ENCODE results near the gene RAP1GDS1.
"Not testable (repeated sequence)": the region's sequence is repeated elsewhere in the genome, so short reads cannot be mapped to it uniquely, and the experiment has no call there.

The RAP1GDS1 gene

DNA sequence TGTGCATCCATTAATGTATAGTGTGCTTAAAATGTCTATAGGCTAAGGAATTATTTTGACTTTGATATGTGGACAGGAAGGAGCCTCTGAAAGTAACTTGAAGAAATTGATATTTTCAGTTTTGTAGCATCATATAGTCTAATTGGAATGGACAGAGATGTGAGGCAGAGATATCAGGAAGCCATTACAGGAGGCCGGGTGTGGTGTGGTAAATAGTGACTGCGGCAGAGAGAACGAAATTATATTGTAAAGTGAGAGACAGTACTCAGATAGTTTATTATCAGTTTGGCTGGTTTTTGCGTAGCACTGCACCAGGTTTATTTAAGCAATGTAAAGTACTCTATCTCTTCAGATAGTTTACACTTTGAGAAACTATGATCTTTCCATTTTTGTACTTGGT is 98.5 kb downstream of the RAP1GDS1 start:
- DNase-seq: no peak

DNA sequence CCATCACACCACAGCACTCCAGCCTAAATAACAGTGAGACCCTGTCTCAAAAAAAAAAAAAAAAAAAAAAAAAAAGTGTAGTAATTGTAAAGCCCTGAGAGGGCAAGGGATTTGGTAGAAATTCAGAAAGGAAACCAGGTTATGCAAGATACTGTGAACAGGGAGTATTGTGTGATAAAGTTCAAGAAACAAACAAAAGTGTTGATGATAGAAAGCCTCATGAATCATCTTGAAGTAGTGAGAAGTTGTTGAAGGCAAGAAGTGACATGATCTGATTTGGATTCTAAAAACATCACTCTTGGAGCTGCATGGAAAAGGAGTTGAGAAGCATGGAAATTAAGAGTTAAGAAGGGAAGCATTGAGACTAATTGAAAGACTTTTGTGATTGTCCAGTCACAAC is 102.2 kb downstream of the RAP1GDS1 start:
- DNase-seq: no peak

DNA sequence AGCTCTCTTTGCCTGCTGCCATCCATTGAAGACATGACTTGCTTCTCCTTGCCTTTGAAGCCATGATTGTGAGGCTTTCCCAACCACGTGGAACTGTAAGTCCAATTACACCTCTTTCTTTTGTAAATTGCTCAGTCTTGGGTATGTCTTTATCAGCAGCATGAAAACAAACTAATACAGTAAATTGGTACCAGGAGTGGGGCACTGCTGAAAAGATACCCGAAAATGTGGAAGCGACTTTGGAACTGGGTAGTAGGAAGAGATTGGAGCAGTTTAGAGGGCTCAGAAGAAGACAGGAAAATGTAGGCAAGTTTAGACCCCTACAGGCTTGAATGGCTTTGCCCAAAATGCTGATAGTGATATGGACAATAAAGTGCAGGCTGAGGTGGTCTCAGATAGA is 105.1 kb downstream of the RAP1GDS1 start:
- not testable (repeated sequence) for DNase-seq

DNA sequence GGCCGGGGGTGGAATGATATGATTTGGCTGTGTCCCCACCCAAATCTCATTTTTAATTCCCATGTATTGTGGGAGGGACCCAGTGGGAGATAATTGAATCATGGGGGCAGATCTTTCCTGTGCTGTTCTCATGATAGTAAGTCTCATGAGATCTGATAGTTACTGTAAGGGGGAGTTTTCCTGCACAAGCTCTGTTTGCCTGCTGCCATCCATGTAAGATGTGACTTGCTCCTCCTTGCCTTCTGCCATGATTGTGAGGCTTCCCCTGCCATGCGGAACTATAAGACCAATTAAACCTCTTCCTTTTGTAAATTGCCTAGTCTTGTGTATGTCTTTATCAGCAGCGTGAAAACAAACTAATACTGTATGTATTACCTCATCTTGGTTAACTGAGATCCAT is 106.8 kb downstream of the RAP1GDS1 start:
- not testable (repeated sequence) for DNase-seq

DNA sequence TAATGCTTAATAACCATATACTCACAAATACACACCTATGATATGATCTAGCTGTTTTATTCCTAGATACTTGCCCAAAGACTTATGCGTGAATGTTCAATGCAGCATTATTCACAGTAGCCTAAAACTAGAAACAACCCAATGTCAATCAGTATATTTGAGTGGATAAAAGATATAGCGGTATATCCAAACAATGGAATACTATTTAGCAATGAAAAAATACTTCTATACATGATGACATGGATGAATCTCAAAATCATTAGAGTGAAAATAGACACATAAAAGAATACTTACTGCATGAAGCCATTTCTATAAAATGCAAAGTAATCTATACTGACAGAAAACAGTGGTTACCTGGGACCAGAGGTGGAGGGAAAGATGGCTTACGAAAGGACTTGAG is 108.1 kb downstream of the RAP1GDS1 start:
- no peak for DNase-seq

DNA sequence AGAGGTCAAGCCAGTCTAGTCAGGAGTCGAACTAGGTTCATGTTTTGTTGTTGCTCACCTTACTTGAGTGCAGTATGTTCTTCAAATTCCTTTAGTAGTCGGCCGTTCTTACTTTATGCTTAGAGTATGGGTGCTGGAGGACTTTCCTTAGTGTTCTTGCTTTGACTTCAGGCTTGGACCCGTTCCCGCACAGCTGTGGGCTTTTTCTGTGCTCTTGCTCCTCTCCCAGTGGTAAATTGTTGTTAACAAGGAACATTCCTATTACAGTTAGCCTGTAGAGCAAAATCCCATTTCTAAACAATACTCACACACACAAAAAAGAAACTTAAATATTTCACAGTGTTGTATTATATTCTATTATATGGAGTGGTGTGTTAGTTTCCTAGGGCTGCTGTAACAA is 113.5 kb downstream of the RAP1GDS1 start:
- no peak for DNase-seq

DNA sequence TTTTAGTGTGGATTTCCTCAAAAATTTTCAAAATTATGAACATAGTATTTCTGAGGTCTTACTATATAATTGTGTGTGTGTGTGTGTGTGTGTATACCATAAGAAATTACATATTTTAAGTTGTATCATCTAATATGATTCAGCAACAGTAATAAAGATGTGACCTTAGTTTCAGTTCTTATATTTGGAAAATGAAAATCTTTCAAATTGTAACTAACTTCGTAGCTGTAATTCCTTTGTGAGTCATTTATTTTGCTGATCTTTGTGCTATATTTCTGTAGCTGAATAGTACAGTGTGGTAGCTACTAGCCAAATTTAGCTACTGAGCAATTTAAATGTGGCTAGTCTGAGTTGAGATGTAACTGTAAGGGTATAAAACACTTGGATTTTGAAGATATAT is 116.4 kb downstream of the RAP1GDS1 start:
- DNase-seq: no peak

DNA sequence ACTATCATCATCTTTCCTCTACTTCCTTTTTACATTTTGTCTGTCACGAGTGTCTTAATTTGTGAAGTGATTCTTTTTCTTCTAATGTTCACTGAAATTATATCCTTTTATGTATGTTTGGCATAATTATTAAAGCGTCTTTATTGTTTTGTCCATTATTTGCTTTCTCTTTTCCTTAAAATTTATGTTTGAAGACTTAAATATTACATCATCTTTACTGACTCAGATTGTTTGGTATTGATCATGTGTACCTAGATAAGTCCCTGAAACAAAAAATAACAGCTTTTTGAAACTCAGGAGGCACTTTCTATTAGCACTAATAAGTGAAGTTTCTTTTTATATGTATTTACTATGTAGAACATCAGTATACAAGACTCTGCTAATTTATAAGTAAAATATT is 120.1 kb downstream of the RAP1GDS1 start:
- no peak for DNase-seq

DNA sequence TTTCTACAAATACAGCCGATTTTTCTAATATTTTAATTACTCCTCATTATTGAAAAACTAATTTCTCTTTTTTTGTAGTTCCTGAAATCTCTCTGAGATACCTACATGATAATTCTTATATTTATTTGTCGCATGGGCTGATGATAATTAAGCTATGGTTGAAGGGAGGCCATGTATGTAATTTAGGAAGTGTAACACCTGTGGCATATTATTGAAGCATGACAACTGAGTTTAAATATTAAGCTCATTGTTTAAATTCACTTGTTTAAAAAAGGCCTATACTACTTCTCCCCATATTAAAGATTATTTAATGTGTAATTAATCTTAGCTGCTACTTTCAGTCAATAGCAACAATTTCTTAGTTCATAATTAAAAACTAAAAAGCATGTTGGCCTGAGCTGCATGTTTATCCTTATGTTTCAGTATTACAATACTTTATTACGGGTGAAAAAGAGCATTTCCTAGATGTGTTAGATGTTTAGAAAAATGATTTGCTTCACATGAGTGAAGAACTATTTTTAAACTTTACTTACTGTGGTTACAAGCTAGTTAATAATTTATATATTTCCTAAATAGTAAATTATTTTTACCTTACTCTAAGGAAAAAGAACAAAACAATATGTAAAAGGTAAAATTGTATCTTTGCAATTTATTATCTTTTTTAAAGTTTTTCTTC is 122.4 kb downstream of the RAP1GDS1 start:
- no peak for DNase-seq

DNA sequence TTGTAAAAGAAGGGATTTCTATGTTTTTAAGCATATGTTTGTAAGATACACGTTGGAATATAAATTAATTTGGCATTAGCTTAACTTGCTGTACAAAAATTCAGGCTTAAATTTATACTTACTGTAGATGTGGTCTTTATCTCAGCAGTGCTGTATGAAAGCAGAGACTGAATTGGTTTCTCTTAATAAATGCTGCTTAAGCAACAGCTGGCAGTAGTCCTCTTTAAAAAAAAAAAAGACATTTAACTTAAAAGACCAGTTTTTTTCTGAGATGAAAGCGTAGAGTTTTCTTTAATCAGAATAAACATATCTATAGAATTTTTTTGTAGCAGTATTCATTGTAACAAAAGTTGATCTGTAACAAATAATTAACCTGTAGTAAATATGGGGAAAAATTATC is 124.6 kb downstream of the RAP1GDS1 start:
- DNase-seq: no peak

DNA sequence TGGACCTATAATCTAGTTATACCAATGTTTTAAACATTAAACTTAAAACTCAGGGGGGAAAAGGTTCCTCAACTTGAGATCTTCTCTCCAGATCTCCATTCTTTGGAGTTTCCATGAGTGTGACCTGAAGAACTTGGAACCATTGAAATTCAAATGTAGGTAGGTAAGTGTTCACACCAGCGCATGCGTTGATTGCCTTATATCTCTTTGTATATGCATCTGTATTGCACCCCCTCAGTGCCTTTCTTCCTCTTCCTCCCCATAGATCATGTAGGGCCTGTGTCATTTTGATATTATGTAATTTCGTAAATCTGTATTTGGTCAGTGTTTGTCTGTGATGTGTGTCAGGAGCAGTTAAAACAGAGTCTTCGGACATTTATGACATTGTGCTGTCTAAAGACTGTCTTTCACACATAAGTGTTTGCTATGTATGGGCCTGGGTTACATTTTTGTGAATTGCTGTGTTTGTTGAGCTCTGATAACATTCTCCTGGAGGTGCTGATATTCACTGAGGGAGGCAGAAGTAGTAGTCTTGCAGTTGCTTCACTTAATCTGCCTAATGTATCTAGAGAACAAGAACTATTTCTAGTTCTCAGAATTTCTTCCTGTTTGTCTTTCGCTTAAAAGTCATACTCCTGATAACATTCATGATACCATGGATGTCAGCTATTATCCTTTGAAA is 126.3 kb downstream of the RAP1GDS1 start:
- no peak for DNase-seq

DNA sequence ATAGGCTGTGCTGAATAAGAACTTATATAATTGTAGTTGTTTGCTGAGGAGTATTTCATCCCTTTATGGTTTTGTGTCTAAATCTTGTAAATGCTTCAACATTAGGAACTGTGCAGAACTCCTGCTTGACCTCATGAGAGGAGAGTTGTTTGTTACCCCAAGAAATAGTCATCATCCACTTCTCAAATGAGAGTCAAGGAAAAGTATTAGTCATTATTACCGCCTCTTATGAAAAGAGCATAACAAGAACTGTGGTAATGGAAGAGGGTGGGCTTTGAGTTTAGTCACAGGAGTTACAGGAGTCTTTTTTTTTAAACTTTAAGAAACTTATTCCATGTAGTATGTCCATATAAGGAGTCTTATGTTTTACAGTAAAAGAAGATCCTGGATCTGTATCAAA is 132.9 kb downstream of the RAP1GDS1 start:
- DNase-seq: no peak

DNA sequence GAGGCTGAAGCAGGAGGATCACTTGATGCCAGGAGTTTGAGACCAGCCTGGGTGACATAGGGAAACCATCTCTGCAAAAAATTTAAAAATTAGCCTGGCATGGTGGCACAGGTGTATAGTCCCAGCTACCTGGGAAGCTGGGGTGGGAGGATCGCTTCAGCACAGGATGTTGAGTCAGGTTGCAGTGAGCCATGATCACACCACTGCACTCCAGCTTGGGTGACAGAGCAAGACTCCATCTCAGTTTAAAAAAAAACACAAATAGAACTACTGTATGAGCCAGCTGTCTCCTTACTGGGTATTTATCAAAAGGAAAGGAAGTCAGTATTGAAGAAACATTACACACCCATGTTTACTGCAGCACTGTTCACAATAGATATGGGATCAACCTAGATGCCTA is 138.7 kb downstream of the RAP1GDS1 start:
- no peak for DNase-seq

DNA sequence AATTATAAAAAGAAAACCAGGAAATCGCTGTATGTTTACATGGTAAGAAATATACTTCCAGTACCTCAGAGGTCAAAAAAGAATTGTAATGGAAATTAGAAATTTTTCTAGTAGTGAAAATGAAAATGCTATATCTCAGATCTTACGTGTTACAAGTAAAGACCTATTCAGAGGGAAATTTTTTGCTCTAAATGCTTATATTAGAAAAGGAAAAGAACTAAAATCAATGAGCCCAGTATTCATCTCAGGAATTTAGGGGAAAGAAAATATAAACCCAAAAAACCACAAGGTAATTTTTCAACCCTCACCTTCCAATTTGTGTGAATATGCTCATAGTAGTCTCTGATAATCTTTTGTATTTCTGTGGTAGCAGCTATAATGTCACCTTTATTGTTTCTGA is 145.6 kb downstream of the RAP1GDS1 start:
- DNase-seq: no peak

DNA sequence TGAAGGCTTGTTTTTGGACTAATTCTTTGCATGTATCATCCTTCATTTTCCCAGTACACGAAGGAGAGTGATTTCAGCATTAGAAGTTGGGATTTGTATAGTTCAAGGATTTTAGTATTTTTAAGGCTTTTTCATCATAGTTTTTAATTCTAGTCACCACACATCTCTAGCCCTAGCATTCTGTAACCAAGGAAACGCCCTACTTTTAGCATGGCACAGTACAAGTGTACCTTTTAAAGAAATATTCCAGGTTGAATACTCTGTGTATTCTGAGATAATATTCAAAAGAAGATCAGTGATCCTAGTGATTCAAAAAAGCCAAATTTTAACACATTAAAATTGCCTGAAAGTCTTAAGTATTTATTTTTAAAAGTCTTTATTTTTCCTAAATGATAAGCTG is 150.5 kb downstream of the RAP1GDS1 start:
- no peak for DNase-seq

DNA sequence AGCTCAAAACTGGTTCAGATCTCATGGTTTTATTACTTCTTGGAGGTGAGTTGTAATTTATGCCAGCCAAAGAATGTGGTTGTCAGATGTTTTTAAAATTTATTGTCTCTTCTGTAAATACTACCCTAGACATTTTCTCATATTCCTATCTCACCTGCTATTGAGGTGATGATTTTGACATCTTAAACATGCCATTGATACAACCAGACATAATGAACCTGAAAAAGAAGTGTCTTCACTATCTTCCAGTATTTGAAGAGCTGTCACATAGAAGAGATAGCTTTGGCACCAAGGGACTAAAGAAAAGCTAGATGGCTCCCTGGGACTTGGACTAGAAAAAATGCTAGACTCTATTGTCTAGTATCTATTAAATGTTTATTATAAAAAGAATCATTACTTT is 155.7 kb downstream of the RAP1GDS1 start:
- no peak for DNase-seq

DNA sequence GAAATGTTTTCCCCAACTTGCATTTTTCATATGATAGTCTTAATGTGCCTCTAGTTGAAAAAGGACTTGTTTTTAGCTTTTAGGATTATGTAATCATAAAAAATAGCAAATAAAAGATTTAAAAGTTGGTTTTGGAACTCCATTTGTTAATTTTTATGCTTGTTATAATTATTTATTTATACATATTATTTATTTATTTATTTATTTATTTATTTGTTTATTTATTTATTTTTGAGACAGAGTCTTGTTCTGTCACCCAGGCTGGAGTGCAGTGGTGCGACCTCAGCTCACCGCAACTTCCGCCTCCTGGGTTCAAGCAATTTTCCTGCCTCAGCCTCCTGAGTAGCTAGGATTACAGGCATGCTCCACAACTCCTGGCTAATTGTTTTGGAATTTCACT is 159.0 kb downstream of the RAP1GDS1 start:
- DNase-seq: not testable (repeated sequence)

DNA sequence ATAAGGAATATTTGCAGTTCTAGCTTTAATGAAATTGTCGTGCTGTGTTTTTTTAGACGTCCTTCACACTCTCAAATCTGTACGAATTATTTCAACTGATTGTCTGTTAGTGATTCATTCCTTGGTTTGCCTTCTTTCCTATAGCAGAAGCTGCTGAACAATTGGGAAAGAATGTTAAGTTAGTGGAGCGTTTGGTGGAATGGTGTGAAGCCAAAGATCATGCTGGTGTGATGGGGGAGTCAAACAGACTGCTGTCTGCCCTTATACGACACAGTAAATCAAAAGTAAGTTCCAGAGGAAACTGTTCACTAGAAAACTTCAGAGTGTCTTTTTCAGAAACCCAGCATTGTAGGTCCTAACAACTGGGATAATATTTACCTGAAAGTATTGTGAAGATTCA is 159.9 kb downstream of the RAP1GDS1 start:
- no peak for DNase-seq

DNA sequence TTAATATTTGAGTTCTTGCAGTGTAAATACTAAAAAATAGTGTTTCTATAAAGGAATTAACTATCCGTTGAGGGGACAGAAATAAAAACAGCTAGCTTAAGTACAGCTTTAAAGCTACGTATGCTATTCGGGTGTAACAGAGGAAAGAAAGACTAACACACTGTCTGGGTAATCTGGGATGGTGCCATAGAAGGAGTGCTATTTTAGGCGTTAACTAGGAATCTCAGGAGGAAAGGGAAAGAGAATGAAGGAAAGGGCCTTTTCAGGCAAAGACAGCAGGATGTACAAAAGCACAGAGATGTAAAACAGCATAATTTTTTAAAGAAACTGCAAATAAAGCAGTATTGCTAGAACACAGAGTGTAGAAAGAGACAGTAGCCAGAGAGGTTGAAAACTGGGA is 161.8 kb downstream of the RAP1GDS1 start:
- DNase-seq: no peak

DNA sequence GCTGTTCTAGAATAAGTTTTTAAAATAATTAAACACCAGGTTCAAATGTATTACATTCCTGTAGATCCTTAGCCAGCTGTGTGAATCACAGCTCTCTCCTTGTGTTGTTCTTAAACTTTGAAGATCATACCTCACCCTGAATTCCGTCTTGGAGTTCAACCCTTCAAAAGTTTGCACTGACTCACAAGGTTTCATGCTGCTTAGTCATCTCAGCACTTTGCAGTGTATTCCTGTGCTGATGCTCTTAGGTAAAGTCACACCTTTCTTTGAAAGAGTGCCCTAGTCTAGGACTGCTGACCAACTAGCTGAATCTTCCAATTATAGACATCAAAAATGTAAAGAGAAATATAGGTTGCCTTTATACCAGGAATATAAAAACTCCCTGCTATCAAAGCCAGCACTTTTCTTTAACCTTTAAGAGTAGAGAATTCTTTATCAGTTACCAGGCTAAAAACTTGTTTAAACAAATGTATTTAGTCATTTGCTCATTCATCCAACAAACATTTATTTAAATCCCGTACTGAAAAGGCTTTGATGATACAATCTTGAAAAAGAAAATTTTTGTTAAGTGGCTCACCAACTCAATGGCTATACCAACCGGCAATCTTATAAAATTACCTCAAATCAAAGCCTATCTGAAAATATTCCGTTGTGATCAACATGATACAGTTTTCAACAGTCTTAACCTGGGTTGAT is 169.7 kb downstream of the RAP1GDS1 start:
- no peak for DNase-seq

DNA sequence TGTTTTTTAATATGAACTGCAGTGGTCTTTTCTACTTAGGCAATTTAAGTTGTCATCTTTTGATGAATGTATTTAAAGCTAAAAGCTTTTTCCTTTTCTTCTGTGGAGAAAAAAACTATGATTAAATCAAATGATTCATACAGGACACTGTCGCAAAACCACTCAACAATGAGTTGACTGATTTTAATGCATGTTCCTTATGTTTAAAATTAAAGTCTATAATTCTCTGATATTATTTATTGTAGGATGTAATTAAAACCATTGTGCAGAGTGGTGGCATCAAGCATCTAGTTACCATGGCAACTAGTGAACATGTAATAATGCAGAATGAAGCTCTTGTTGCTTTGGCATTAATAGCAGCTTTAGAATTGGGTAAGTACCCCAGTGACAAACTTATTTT is 172.5 kb downstream of the RAP1GDS1 start:
- DNase-seq: peak; percentile 60

DNA sequence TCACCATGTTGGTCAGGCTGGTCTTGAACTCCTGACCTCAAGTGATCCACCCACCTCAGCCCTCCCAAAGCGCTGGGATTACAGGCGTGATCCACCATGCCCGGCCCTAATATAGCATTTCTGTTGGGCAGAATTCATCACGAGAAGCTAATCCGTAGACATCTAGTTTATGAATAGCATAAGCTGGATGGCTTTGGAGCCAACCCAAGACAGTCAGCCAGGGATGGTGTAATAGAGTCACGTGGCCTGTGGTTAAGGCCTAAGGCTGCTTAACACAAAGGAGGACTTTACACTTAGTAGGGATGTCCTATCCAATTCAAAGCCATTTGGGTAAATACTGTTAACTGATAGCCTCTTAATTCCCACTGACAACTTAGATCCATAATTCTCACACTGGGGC is 173.6 kb downstream of the RAP1GDS1 start:
- DNase-seq: no peak

DNA sequence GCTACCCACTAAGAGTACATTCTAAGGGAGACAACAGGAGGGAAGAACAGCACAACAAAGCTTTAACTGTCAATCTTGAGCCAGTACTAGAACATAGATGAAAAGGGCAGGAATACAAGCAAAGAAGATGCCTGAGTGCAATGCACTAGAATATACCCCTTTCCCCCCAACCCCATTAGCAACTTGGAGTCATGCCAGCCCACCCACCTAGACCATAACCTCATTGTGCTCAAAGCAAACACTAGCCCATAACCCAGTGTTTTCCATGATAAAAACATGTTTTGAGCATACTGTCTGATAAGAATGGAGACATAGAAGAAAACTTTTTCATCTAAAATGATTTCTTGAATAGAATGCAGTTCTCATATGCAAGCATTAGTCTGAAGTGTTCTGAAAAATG is 183.2 kb downstream of the RAP1GDS1 start:
- peak; percentile 29 for DNase-seq
